ENCODE results near the gene DNAJC3.
"Not testable (repeated sequence)": the region's sequence is repeated elsewhere in the genome, so short reads cannot be mapped to it uniquely, and the experiment has no call there.

DNAJC3 gene

DNA sequence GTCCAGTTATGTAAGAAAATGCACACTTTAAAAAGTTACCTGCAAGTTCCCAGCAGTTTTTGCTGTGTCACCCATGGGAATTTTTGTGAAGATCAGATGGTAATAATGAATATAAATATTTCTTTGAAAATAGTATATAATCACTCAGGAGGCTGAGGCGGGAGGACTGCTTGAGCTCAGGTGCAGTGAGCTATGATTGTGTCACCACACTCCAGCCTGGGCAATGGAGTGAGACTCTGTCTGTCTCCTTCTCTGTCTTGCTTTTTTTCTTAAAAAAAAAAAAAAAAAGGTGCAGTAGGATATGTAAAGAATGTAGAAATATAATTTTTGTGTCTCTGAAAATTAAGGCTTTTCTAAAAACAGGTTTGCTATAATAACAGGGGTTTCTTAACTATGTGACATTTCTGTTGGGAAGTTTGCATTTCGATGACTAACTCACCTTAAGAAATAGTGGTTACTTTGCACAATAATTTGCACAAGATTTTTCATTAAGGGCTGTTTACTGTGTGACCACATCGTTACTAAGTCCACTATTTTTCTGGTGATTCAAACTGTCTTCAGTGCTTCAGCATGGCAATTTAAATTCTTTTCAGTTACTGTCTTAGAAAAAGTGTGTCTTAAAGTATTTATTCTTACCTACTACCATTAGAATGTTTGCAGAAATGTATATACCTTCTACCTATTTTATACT, 37.3 kb downstream of the DNAJC3 start:
- peak; percentile 71 for DNase-seq

DNA sequence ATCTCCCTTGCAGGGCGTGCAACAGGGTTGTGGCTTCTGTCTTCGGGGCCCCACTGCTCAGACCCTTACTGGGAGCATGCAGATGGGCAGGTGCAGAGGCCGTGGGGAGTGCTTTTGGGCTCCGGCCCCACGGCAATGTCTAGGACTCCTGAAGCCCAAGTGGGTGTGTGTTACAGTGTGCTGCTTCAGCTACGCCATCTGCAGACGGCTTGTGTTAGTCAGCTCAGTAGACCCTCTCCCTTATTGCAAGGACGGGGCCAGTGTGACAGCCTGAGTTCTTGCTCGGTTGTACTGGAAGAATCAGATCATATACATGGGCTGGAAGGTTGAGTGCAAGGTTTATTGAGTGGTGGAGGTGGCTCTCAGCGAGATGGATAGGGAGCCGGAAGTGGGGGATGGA, 39.3 kb downstream of the DNAJC3 start:
- no peak for DNase-seq

DNA sequence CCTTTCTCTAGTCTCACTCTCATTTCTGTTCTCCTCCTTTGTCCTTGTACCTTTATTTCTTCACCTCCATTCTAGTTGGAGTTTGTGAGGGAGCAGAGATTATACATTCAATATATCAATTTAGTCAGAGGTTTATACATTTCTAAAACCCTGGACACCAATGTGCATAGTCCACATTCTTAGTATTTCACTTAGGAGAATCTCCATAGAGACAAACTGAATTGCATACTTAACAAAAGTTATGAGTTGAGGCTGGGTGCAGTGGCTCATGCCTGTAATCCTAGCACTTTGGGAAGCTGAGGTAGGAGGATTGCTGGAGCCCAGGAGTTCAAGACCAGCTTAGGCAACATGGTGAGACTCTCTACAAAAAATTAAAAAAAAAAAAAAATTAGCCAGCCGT, 45.3 kb downstream of the DNAJC3 start:
- DNase-seq, result no peak

DNA sequence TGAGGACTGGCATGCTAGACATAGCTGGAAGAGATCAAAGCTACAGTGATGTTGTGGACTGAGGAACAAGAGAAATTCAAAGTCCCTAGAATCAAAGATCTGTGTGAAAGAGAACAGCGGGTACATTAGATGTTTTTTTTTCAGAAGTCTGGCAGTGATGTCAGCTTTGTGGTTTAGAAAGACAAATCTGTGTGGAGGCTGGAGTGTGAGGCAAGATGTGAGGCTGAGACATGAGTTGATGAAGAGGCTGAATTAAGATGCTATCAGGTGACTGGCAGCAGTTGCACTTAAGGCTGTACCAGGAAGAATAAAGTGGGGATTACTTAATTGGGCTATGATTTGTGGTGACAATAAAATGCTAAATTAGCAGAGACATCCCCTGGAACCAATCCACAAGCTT, 46.5 kb downstream of the DNAJC3 start:
- DNase-seq, result no peak

DNA sequence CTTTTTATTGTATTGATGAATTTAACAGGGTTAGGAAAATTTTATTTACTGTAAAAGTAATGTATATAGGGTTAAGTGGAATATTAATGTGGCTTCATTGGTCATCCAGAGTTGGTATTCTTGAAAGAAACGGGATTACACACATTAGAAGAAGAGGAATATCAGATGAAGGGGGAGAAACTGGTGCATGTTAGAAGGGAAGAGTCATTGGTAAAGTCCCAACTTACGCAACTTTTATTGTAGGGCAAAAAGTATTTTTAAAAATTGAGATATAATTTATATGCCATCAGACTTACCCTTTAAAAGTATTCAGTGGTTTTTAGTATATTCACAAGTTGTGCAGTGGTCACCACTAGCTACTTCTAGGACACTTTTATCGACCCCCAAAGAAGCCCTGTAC, 47.3 kb downstream of the DNAJC3 start:
- no peak for DNase-seq

DNA sequence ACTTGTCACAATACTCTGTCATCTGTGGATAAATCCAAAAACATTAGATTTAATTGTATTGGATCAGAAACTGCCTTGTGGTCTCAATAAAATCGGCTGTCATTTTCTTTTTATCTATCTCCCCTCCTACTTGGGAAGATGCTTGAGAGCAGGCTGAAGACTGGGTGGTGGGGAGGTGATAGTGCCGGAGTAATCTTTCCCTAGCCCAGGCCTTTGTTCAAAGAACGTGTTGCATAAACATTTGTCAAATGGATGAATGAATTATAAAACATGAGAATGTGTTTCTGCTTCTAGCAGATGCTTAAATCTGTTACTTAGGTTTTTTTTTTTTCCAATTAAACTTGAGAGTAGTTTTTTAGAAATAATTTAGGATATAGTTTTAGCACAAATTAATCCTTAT, 49.9 kb downstream of the DNAJC3 start:
- DNase-seq, result no peak

DNA sequence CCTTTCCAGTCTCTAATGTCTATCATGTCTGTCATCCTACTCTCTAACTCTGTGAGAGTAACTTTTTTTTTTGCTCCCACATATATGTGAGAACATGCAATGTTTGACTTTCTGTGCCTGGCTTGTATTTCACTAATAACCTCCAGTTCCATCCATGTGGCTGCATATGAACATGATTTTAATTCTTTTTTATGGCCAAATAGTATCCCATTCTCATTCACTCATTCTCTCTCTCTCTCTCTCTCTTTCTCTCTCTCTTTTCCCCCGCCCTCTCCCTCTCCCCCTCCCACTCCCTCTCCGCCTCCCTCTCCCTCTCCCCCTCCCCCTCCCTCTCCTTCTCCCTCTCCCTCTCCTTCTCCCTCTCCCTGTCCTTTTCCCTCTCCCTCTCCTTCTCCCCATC, 52.0 kb downstream of the DNAJC3 start:
- no peak for DNase-seq

DNA sequence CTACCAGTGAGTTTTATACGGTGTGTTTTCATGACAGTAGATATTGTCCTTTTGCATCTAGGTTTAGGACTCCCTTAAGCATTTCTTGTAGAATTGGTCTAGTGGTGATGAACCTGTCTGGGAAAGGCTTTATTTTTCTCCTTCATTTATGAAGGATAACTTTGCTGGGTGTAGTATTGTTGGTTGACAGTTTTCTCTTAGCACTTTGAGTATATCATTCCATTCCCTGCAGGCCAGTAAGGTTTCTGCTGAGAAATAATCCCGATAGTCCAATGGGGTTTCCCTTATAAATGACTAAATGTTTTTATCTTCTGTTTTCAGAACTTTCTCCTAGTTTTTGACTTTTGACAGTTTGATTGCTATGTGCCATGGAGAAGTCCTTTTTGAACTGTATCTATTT, 57.2 kb downstream of the DNAJC3 start:
- no peak for DNase-seq

DNA sequence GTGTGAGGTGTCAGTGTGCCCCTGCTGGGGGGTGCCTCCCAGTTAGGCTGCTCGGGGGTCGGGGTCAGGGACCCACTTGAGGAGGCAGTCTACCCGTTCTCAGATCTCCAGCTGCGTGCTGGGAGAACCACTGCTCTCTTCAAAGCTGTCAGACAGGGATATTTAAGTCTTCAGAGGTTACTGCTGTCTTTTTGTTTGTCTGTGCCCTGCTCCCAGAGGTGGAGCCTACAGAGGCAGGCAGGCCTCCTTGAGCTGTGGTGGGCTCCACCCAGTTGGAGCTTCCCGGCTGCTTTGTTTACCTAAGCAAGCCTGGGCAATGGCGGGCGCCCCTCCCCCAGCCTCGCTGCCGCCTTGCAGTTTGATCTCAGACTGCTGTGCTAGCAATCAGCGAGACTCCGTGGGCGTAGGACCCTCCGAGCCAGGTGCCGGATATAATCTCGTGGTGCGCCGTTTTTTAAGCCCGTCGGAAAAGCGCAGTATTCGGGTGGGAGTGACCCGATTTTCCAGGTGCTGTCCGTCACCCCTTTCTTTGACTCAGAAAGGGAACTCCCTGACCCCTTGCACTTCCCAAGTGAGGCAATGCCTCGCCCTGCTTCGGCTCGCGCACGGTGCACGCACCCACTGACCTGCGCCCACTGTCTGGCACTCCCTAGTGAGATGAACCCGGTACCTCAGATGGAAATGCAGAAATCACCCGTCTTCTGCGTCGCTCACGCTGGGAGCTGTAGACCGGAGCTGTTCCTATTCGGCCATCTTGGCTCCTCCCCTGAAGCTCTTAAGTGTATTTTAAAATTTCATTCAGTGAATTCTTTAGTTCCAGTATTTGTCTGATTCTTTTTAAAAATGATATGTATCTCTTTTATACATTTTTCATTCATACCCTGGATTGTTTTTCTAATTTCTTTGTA, 63.4 kb downstream of the DNAJC3 start:
- DNase-seq, result not testable (repeated sequence)

DNA sequence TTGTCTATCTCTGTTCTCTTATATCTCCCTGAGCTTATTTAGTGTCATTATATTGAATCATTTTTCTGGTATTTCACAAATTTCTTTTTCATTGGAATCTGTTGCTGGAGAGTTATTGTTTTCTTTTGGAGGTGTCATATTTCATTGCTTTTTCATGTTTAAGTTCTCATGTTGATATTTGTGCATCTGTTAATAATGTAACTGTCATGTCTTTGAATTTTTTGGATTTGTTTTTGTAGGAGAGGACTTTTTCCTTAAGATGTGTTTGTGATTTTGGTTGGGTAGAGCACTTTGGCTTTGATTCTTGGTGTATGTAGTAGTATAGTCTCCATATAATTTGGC, 64.0 kb downstream of the DNAJC3 start:
- DNase-seq, result no peak

DNA sequence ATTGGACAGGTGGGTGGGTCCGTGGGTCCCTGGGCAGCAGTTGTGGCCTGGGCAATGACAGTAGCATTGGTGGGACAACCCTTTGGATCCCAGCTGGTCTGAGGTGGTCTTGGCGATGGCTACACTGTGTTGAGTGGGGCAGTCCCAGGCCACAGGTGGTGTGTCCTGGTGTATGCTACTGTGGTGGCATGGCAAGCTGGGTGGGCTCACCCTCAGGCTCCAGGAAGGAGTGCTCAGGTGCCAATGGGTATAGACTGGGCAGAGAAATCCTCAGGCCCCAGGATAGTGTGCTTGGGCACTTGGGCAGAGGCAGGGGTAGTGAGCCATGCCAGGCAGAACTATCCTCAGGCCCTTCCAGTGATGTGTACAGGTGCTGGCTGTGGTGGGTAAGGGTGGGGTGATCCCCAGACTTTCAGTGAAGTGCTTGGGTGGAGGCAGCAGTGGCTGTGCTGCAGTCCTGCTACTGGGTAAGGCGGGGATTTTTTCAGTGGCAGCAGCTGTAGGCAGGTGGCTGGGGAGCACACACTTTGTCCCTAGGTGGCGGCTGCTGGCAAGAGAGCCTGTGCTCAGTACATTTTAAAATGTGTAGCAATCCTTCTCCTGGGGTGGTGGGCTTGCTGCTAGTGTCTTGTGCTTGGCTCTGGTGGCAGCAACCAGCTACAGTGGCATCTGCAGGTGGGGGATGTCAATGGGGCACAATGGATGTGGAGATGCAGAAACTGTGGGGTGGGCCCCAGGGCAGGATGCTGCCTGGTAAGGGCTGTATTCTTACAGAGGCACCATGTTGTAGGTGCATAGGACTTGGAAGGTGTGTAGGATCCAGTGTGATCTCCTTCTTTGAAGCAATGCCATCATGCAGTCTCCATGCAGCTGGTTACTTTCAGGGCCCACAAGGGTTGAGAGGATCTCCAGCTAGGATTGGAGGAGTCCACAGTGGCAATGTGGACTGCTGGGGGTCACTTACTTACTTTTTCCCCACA, 64.9 kb downstream of the DNAJC3 start:
- no peak for DNase-seq

DNA sequence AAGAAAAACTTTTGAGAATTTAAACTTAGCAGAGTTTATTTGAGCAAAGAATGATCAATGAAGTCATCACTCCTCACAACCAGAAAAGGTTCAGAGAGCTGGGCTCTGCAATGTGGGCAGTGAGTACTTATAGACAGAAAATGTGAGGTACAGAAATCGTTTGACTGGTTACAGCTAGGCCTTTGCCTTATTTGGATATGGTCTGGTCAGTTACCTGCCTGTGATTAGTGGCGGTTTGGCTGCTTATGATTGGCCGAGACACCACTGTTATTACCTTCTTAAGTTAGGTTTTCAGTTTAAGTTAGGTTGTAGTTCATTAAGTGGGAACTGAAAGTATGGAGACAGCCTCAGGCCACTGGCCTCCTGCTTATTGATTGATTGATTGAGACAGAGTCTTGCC, 66.3 kb downstream of the DNAJC3 start:
- no peak for DNase-seq

DNA sequence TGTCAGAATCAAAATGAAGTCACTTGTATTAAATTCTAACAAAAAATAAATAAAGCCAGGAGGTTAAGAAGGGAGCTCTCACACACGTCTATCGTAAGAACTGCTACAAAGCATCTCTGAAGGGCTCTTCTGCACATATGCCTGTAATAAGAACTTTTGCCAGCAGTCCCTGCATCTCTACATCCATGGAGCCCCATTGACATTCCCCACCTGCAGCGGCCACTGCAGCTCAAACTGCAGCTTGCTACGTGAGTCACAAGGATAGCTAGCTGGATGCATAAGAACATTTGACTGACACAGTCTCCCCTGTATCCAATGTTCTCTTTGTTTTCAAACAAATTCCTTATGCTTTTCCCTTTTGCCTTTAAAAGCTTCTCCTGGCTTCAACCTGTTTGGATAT, 68.3 kb downstream of the DNAJC3 start:
- no peak for DNase-seq

DNA sequence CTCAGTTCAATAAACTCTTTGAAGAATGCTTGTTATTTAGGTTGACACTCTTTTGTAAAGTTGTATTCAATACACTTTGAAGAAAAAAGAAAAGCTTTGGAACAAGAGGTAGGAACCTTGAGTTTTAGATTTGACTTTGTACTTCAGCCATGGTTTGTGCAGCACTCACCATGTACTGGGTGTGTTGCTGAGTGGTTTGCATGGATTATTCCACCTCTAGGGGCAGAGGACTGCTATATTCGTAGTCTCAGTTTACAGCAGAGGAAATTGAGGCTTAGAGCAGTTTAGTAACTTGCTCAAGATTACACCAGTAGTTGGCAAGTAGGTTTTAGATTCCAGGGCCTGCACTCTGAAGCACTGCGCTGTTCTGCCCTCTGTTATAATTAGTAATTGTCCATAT, 68.8 kb downstream of the DNAJC3 start:
- no peak for DNase-seq

DNA sequence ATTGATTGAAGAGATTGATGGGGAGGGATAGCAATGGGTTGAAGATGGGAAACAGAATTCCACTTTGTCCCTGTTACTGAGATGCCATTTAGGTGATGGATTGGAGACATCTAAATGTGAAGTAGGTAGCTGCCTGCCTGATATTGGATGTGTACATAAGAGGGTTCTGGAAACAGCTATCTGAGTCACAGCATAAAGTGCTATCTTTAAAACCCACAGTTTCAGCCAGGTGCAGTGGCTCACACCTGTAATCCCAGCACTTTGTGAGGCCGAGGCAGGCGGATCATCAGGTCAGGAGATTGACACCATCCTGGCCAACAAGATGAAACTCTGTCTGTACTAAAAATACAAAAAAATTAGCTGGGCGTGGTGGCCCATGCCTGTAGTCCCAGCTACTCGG, 72.6 kb downstream of the DNAJC3 start:
- no peak for DNase-seq

DNA sequence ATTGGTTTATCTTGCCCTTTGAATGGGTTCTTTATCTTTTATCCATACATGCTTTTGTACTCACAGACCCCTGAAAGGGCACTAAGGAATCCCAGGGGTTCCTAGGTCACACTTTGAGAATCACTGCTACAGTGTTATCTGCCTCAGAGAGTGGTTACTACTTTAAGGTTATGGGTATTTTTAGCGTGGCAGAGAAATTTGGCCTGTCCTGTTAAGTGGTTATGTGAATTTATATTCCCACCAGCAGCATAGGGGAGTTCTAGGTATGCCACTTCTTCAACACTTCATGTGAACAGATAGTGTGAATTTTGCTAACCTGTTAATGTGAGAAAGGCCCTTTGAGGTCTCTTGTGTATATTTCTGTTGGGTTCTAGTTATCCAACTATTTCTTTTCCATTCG, 75.7 kb downstream of the DNAJC3 start:
- DNase-seq, result no peak

DNA sequence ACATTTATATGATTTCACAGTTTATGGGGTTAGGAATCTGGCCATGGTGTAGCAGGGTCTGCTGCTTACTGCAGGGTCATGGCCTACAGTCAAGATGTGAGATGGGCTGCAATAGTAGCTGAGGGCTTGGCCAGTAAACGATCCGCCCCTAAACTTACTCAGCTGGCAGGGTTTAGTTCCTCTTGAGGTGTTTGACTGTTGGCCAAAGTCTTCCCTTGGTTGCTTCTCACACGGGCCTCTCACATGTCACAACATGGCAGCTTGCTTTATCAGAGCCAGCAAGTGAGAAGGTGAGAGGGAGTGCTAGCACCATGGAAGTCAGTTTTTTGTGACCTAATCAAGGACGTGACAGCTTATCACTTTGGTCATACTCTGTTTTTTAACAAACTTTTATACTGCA, 77.1 kb downstream of the DNAJC3 start:
- no peak for DNase-seq

DNA sequence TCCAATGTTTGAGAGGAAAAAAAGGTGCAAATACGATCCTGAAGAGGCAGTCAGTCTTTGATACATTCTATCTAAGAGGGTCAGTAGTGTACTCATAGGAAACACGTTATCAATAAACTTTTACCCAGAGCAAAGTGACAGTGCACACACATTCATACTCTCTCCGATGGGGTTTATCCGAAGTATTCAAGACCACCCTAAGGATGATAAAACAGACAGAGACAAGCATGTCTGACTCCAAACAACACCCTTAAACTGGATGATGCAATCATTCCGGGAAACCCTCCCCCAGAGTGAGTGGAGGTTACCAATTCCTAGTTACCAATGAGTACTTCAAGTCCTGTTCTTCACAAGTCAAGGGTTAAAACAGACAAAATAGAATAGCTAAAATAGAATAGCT, 79.1 kb downstream of the DNAJC3 start:
- DNase-seq, result peak; percentile 6

DNA sequence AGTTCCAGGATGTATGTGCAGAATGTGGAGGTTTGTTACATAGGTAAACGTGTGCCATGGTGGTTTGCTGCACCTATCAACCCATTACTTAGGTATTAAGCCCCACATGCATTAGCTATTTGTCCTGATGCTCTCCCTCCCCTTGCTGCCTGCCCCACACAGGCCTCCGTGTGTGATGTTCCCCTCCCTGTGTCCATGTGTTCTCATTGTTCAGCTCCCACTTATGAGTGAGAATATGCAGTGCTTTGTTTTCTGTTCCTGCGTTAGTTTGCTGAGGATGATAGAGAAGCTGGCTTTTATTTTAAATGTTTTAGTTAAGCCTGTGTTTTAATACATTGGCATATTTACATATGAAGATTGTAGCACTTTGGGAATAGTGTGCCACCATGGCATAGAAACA, 85.7 kb downstream of the DNAJC3 start:
- DNase-seq, result not testable (repeated sequence)

DNA sequence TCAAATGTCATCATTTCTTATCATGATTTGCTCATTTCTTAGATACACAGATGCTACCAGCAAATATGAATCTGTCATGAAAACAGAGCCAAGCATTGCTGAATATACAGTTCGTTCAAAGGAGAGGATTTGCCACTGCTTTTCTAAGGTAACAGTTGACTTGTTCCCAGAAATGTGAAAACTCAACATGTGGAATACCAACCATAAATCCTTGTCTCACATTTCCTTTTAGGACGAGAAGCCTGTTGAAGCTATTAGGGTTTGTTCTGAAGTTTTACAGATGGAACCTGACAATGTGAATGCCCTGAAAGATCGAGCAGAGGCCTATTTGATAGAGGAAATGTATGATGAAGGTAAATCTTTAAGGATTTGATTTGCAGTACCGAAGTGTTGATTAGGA, 86.7 kb downstream of the DNAJC3 start:
- DNase-seq, result no peak

DNA sequence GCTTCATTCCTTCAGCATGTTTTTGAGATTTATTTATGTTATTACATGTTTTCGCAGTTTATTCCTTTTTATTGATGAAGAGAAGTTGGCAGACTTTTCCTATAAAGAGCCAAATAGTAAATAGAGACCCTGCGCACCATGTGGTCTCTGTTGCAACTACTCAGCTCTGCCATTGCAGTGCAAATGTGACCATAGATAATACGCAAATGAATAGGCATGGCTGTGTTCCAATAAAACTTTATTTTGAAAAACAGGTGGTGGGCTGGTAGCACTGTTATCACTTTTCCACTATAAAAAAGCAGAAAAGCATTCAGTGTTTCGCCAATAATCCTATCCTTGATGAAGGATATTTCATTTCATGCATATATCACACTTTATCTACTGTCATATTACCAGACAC, 95.0 kb downstream of the DNAJC3 start:
- no peak for DNase-seq

DNA sequence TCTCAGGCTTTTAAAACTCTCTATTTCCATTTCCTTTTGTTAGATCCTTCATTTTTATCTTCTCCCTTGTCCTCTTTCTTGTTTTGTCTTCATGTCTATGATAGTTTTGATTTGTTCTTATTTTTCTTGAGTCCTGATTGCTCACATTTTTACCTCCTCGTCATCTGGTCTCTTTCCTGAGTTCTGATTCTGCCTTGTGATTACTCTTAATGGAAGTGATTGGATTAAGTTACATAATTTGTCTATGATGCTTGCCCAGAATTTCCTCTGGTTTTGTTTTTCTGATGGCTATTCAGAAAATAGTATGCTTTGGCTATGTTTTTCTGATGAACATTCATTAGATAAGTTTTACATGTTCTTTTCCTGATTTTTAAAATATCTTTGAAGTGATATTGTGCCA, 102.6 kb downstream of the DNAJC3 start:
- DNase-seq, result no peak

DNA sequence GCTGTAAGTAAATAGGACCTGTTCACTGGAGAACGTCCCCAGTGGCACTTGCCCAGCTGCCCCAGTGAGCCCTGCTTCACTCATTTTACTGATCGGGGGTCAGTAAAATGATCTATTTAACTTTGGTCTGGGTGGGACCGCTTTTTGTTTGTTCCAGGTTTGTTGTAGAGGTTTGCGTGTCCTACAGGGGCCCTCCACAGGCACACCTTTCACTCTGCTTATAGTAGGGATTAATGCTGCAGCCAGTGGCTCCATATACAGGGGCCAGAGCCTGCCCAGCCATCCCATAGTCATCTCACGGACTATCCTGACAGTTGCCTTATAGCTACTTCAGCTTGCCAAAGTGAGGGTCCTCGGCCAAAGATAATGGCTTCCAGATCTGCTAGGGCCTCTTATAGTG, 104.1 kb downstream of the DNAJC3 start:
- no peak for DNase-seq

All from fibroblast of skin of abdomen (primary cell).